ENCODE measurements around the gene TBCEL. TPM values are rescaled to one million over a fixed set of nuclear protein-coding genes. Genes with fewer than 3 reads are reported as not detected.
A peak's percentile ranks its signal among the peaks of the same experiment; 100 is the strongest.

TBCEL gene
- total and polyA plus RNA-seq, 11 donors, result 3.0 to 40.5 (median 25.4) TPM

GRCh38 chr11:121042296-121042695 lies 18.4 kb downstream of the TBCEL start:
- H3K27ac ChIP-seq, result no peak overlapping the region
- H3K4me3 ChIP-seq, result no peak overlapping the region
- H3K4me1 ChIP-seq, result peaks cover 0 to 23% (median 4%) of the 10 kb centered on the region in 12 donors
- no peaks in the 10 kb centered on the region for H3K27me3 ChIP-seq
- H3K9me3 ChIP-seq, result no peaks in the 10 kb centered on the region
- no peak for TF ChIP-seq POLR2A (IDR thresholded peaks at IDR 0.05)
- TF ChIP-seq, protein P1, sequence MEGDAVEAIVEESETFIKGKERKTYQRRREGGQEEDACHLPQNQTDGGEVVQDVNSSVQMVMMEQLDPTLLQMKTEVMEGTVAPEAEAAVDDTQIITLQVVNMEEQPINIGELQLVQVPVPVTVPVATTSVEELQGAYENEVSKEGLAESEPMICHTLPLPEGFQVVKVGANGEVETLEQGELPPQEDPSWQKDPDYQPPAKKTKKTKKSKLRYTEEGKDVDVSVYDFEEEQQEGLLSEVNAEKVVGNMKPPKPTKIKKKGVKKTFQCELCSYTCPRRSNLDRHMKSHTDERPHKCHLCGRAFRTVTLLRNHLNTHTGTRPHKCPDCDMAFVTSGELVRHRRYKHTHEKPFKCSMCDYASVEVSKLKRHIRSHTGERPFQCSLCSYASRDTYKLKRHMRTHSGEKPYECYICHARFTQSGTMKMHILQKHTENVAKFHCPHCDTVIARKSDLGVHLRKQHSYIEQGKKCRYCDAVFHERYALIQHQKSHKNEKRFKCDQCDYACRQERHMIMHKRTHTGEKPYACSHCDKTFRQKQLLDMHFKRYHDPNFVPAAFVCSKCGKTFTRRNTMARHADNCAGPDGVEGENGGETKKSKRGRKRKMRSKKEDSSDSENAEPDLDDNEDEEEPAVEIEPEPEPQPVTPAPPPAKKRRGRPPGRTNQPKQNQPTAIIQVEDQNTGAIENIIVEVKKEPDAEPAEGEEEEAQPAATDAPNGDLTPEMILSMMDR (IDR thresholded peaks at IDR 0.05), result no peak
- peaks cover 0 to 23% (median 18%) of the 10 kb centered on the region in 9 donors for H3K36me3 ChIP-seq
- ATAC-seq, result peak in 2 of 4 donors; percentile 42 to 61
- no peak for DNase-seq
- 70 to 97% (median 80%) methylated on average over 1 of the region's 1 CpG for WGBS, 4 donors
- intact Hi-C loops (cut with DNase I), result no loop called here

- H3K9me3 ChIP-seq, result no peaks in the 10 kb centered on the region
- no peak for TF ChIP-seq POLR2A (IDR thresholded peaks at IDR 0.05)
- TF ChIP-seq, protein P1 (IDR thresholded peaks at IDR 0.05), result no peak
- no peak overlapping the region for H3K27ac ChIP-seq
- intact Hi-C loops (cut with DNase I), result no loop called here
- no peak overlapping the region for H3K4me3 ChIP-seq
- DNase-seq (no peak), ATAC-seq (no peak)
- H3K27me3 ChIP-seq, result no peaks in the 10 kb centered on the region
- 89 to 98% (median 96%) methylated on average over 1 of the region's 1 CpG for WGBS, 4 donors
- H3K4me1 ChIP-seq, result no peaks in the 10 kb centered on the region
- peaks cover 0 to 78% (median 37%) of the 10 kb centered on the region in 9 donors for H3K36me3 ChIP-seq
These were observed 24.0 kb downstream of the TBCEL start for GRCh38 chr11:121047926-121048325.

DNA sequence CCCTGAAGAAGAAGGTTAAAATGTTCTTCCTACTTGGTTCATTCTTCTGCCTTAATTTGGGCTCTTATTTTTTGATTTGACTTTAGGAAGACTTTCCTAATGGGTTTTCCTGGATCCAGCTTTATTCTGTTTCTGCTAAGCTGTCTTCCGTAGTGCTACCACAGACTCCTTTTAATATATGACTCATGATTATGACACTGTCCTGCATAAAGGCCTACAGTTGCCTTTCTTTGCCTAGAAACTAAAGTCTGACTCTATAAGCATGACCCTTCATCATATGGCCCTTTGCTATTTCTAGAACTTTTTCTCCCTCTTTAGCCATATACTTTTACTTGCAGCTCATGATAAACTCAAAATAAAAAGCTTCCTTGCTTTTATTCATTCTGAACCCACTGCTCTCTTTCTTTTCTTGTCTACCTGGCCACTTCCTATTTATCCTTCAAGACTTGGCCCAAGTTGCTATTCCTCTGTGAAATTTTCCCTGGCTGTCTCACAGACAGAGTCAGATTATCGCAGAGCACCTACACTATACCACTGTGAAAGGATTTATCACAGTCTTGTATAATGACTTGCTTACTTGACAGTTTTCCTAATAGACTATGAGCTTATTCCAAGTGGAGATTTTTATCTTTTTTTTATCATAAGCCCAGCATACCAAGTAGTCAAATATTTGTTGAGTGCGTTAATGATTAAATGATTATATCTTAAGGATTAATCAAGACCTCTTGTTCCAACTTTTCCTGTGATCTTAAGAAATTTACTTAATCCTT lies 24.7 kb downstream of the TBCEL start:
- TF ChIP-seq, protein P1 (IDR thresholded peaks at IDR 0.05), result no peak
- no peak for TF ChIP-seq POLR2A (IDR thresholded peaks at IDR 0.05)
- H3K4me1 ChIP-seq, result no peaks in the 10 kb centered on the region
- H3K27me3 ChIP-seq, result no peaks in the 10 kb centered on the region
- intact Hi-C loops (cut with DNase I), result no loop called here
- peaks cover 0 to 85% (median 45%) of the 10 kb centered on the region in 9 donors for H3K36me3 ChIP-seq
- H3K4me3 ChIP-seq, result no peak overlapping the region
- DNase-seq (no peak), ATAC-seq (no peak)
- no peaks in the 10 kb centered on the region for H3K9me3 ChIP-seq
- WGBS, 4 donors, result 94 to 97% (median 96%) methylated on average over 3 of the region's 3 CpGs
- no peak overlapping the region for H3K27ac ChIP-seq

DNA sequence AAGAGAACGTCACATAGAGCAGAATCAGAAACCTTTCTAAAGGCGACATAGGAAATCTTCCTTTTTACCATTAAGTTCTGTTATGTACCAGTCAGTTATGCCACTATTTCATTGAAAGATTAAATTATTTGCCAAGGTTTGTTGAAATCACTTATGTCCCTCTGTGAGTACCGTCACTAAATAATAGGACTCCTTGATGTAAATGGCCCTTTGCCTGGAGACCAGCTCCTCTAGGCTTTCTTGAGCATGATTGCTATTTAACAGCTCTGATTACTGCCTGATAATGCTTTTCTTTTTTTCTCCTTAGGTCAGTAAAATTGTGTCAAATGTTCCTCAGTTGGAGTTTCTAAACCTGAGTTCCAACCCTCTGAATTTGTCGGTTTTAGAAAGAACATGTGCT lies 29.3 kb downstream of the TBCEL start:
- Histone ChIP-seq H3K4me3 (no peak overlapping the region), H3K9me3 (no peaks in the 10 kb centered on the region), H3K27me3 (no peaks in the 10 kb centered on the region), H3K36me3 (peaks cover 0 to 99% (median 60%) of the 10 kb centered on the region in 9 donors), H3K4me1 (no peaks in the 10 kb centered on the region), H3K27ac (no peak overlapping the region)
- intact Hi-C loops (cut with DNase I), result no loop called here
- no peak for DNase-seq
- WGBS, 4 donors, result 93 to 98% (median 96%) methylated on average over 4 of the region's 4 CpGs
- ATAC-seq, result no peak
- no peak for TF ChIP-seq POLR2A (IDR thresholded peaks at IDR 0.05)
